ENCODE measurements around the gene PLK1. TPM values are rescaled to one million over a fixed set of nuclear protein-coding genes. Genes with fewer than 3 reads are reported as not detected.

The PLK1 gene
- total RNA-seq (2012; rRNA removed) (19.4 and 20.0 TPM in 2 replicates), polyA plus RNA-seq (2012; rRNA removed) (59.0 and 67.8 TPM in 2 replicates), Bru-seq, nascent RNA (percentile 70 among the genes with signal in this experiment), BruChase-seq, experiment 1, labeled RNA remaining after a 6-hour chase (percentile 72 among the genes with signal in this experiment), BruChase-seq, experiment 2, labeled RNA remaining after a 2-hour chase (percentile 71 among the genes with signal in this experiment)
- polyA plus RNA-seq (2012; cell fraction: cytosol; rRNA removed) = 37.4 and 47.0 TPM in 2 replicates
- 45.1 and 98.3 TPM in 2 replicates for polyA plus RNA-seq (2012; cell fraction: nucleus; rRNA removed; ENCODE audit: low replicate concordance)
- long read RNA-seq, transcript PLK1-201 (10 exons, 2,227 nt) = major isoform, 17 of 22 reads
- long read RNA-seq, partial matches to known transcripts = 0 of 22 reads
- long read RNA-seq, other reads (novel, unspliced or antisense) = 5 of 22 reads

DNA sequence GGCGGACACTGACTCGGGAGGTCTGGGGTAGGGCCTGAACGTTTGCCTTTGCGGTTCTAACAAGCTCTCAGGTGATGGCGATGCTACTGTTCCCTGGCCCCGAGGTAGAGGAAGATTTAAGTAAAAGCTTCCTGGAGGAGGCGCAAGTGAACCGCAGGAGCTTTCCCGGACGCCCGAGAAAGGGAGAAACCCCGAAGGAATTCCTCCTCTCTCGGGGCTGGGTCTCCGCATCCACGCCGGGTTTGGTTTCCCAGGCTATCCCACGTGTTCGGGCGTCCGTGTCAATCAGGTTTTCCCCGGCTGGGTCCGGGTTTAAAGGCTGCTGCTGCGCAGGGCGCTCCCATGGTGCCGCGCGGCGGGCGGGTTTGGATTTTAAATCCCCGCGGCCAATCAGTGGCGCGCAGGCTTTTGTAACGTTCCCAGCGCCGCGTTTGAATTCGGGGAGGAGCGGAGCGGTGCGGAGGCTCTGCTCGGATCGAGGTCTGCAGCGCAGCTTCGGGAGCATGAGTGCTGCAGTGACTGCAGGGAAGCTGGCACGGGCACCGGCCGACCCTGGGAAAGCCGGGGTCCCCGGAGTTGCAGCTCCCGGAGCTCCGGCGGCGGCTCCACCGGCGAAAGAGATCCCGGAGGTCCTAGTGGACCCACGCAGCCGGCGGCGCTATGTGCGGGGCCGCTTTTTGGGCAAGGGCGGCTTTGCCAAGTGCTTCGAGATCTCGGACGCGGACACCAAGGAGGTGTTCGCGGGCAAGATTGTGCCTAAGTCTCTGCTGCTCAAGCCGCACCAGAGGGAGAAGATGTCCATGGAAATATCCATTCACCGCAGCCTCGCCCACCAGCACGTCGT is at the start of gene PLK1:
PLK1 (plus strand) TSS at position 460 of the 844 bp plus-strand sequence; CDS start at position 504, 44 bp downstream.
- H2AK9ac ChIP-seq (replicated peaks; ENCODE audit: low read depth, low read length, poor library complexity) = peak within 1 kb of the TSS; percentile 99
- dilution Hi-C loops (cut with HindIII; ENCODE audit: low sequenced_read_pairs, unreplicated experiment) = no loop called here
- DNase-seq (peak; percentile 76), ATAC-seq (ENCODE audit: low read depth) (peak; percentile 93)
- 5% methylated on average over 49 of the region's 75 CpGs; no CpG with 5 or more reads in 1 of the 2 experiments for WGBS, 2 experiments (ENCODE audit: extremely low coverage in 2 of 2, insufficient read length in 1 of 2)
- H3K18ac ChIP-seq (ENCODE audit: low read depth, low read length) = no peak within 1 kb of the TSS
- peaks cover 29% of the 10 kb centered on the region for H4K20me1 ChIP-seq (ENCODE audit: insufficient read depth, low read length)
- peak within 1 kb of the TSS; percentile 87 for H2AFZ ChIP-seq (replicated peaks; ENCODE audit: low read length, poor library complexity)
- BruUV-seq (replicated peaks) = no TSS peak
- peak within 1 kb of the TSS; percentile 50 for H3K4me3 ChIP-seq (ENCODE audit: insufficient read depth, low read depth, low read length)
- peak within 1 kb of the TSS; percentile 64 for H3K27ac ChIP-seq (ENCODE audit: insufficient read depth, low read length)
- peak within 1 kb of the TSS; percentile 5; the same call in 1 of the 2 replicates for H2BK20ac ChIP-seq (ENCODE audit: low read depth, low read length)
- peaks cover 19% of the 10 kb centered on the region for H3K4me1 ChIP-seq (ENCODE audit: control insufficient read depth, insufficient read depth, low read length)
- H3K9me3 ChIP-seq (ENCODE audit: control insufficient read depth, insufficient read depth, low read length) = no peaks in the 10 kb centered on the region
- H3K4ac ChIP-seq (ENCODE audit: low read depth, low read length) = peak within 1 kb of the TSS; percentile 81
- peak within 1 kb of the TSS; percentile 61; the same call in 1 of the 3 replicates for H2BK15ac ChIP-seq (ENCODE audit: low read depth, low read length)
- H2BK120ac ChIP-seq (ENCODE audit: low read depth, low read length) = 0 out of 2 replicates have a peak within 1 kb of the TSS, but pooled peaks have one; percentile 33
- peaks cover 11 to 61% of the 10 kb centered on the region in 2 experiments for H3K79me1 ChIP-seq (ENCODE audit: low read depth in 1 of 2, low read length in 2 of 2)
- peak within 1 kb of the TSS; percentile 85 for H4K91ac ChIP-seq (ENCODE audit: insufficient read depth, low read depth, low read length)
- H2BK5ac ChIP-seq (ENCODE audit: low read depth, low read length, poor library complexity, severe bottlenecking) = peak within 1 kb of the TSS; percentile 44
- peak within 1 kb of the TSS; percentile 92 for H3K23ac ChIP-seq (ENCODE audit: low read depth, low read length)
- in situ Hi-C loops (cut with MboI; ENCODE audit: low sequenced_read_pairs) = loop anchor here (25.0 kb wide), 1 partner anchor 834 kb away; no protein-coding TSS in a partner anchor
- H4K5ac ChIP-seq (ENCODE audit: low read depth, low read length) = no peak within 1 kb of the TSS
- peak within 1 kb of the TSS; percentile 68 for H3K56ac ChIP-seq (ENCODE audit: extremely low read depth, insufficient read depth, low read length)
- peak within 1 kb of the TSS; percentile 87 for H3K4me2 ChIP-seq (ENCODE audit: low read depth, low read length)
- peak within 1 kb of the TSS; percentile 61 for H3K9ac ChIP-seq (ENCODE audit: low read depth, low read length)
- peak within 1 kb of the TSS; percentile 83 to 93 for H4K8ac ChIP-seq (ENCODE audit: low read depth in 2 of 2, low read length in 2 of 2)
- H3K36me3 ChIP-seq (ENCODE audit: control insufficient read depth, insufficient read depth, low read length) = peaks cover 14% of the 10 kb centered on the region
- H3K27me3 ChIP-seq (ENCODE audit: control insufficient read depth, insufficient read depth, low read length) = no peaks in the 10 kb centered on the region
- intact Hi-C loops (cut with micrococcal nuclease) = loop anchor here (2.0 kb wide), 2 partner anchors 50 to 358 kb away; no protein-coding TSS in a partner anchor
- ChIA-PET CTCF (interaction anchor here (2.9 kb wide), 1 partner anchor 10 kb away, joined by 7 read pairs; no protein-coding TSS in a partner anchor), POLR2A (ENCODE audit: unreplicated experiment) (no interaction called here)
- H3K9me1 ChIP-seq (ENCODE audit: insufficient read depth, low read length) = peaks cover 11% of the 10 kb centered on the region; the same call in 1 of the 2 replicates
- H2AK5ac ChIP-seq (ENCODE audit: low read depth, low read length) = peak within 1 kb of the TSS; percentile 91
- peak within 1 kb of the TSS; percentile 74 for H3K14ac ChIP-seq (replicated peaks; ENCODE audit: low read depth, low read length)
- TF ChIP-seq RAD21 (IDR thresholded peaks at IDR 0.05; ENCODE audit: low read length) = peak; percentile 44
- TF ChIP-seq, protein P1, sequence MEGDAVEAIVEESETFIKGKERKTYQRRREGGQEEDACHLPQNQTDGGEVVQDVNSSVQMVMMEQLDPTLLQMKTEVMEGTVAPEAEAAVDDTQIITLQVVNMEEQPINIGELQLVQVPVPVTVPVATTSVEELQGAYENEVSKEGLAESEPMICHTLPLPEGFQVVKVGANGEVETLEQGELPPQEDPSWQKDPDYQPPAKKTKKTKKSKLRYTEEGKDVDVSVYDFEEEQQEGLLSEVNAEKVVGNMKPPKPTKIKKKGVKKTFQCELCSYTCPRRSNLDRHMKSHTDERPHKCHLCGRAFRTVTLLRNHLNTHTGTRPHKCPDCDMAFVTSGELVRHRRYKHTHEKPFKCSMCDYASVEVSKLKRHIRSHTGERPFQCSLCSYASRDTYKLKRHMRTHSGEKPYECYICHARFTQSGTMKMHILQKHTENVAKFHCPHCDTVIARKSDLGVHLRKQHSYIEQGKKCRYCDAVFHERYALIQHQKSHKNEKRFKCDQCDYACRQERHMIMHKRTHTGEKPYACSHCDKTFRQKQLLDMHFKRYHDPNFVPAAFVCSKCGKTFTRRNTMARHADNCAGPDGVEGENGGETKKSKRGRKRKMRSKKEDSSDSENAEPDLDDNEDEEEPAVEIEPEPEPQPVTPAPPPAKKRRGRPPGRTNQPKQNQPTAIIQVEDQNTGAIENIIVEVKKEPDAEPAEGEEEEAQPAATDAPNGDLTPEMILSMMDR (conservative IDR thresholded peaks at IDR 0.05; ENCODE audit: low read depth, low read length) = peak; percentile 50
- TF ChIP-seq FOS (IDR thresholded peaks at IDR 0.05; ENCODE audit: low read depth, low read length) = no peak
- no peak for TF ChIP-seq RFX5 (IDR thresholded peaks at IDR 0.05; ENCODE audit: low read depth, low read length)
- TF ChIP-seq USF2 (IDR thresholded peaks at IDR 0.05; ENCODE audit: low read depth, low read length) = peak; percentile 41; the same call in 1 of the 2 replicates
- TF ChIP-seq MAZ (IDR thresholded peaks at IDR 0.05; ENCODE audit: borderline replicate concordance, low read depth, low read length) = no peak
- no peak for TF ChIP-seq BHLHE40 (IDR thresholded peaks at IDR 0.05; ENCODE audit: low read depth, low read length)
- no peak for TF ChIP-seq POLR2A (IDR thresholded peaks at IDR 0.05; ENCODE audit: low read depth, low read length)
- no peak for TF ChIP-seq MAFK (IDR thresholded peaks at IDR 0.05; ENCODE audit: low read depth, low read length)
- TF ChIP-seq SMC3 (IDR thresholded peaks at IDR 0.05; ENCODE audit: low read depth, low read length) = peak; percentile 9; the same call in 1 of the 2 replicates
- TF ChIP-seq, protein P2, sequence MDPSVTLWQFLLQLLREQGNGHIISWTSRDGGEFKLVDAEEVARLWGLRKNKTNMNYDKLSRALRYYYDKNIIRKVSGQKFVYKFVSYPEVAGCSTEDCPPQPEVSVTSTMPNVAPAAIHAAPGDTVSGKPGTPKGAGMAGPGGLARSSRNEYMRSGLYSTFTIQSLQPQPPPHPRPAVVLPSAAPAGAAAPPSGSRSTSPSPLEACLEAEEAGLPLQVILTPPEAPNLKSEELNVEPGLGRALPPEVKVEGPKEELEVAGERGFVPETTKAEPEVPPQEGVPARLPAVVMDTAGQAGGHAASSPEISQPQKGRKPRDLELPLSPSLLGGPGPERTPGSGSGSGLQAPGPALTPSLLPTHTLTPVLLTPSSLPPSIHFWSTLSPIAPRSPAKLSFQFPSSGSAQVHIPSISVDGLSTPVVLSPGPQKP (IDR thresholded peaks at IDR 0.05; ENCODE audit: borderline replicate concordance, low read depth, low read length) = no peak

Measured in IMR-90 (cell line).